Stimulated activated CD4-positive, alpha-beta T cell treated with anti-CD3 and anti-CD28 coated beads, Interleukin-4, amount 100 ng/mL, for 1 hour (primary cell): ENCODE data around the gene UNKL.
A peak's percentile ranks its signal among the peaks of the same experiment; 100 is the strongest.

Source experiments
- DNase-seq: peaks from one replicate; pipeline ENCODE4 v3.0.0-alpha.2; 2020

Gene UNKL

GRCh38 chr16:1398351-1398750, 16.2 kb downstream of the UNKL start:
- no peak for DNase-seq

GRCh38 chr16:1397779-1398178, 16.7 kb downstream of the UNKL start:
- DNase-seq = no peak

DNA sequence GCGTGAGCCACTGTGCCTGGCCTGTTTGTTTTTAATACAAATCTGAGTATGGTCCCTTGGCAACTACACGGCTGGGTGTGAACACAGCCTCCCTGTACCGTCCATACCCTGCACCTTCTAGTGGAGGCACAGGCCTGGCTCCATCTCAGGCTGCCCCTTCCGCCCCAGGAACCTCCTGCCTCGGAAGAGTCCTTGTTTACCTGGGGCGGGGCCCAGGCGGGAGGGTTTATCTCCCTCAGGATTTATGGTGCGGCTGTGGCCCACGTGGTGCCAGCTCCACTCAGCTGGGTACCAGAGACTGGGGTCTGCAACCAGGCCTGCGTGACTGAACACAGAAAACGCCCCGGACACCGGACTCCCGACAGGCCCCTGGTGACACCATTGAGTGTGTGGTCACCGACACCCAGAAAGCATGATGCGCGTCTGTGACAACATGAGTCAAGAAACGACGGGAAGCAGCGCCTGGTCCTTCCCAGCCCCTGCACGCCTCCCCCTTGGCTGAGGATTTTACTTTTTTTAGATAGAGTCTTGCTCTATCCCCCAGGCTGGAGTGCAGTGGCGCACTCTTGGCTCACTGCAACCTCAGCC, 19.0 kb downstream of the UNKL start:
- DNase-seq = no peak

DNA sequence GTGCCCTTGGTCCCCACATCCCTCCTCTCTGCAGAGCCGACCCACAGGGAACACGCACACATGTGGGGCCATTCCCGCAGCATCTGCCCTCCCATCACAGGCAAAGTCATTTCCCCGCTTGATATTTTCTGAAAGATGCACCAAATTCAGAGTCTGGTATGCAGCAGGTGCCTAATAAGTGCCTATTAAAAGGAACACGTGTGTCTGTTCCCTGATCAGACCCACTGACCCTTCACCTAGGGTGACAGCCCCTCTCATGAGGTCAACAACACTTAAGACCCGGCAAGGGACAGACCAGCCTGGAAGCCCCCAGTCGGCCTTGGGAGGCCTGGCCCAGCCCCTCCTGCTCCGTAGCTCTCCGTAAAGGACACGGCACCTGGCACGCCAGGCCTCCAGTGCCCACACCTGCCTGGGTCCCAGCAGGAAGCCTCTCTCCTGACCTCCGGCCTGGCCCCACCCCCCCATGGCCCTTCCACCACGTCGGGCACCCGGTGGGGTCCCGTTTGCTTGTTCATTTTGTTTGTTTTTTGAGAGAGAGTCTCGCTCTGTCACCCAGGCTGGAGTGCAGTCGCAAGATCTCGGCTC, 20.0 kb downstream of the UNKL start:
- DNase-seq = no peak

- no peak for DNase-seq
Observed at GRCh38 chr16:1393613-1394176, 20.8 kb downstream of the UNKL start.

- no peak for DNase-seq
Observed at GRCh38 chr16:1392826-1393225, 21.7 kb downstream of the UNKL start.

DNA sequence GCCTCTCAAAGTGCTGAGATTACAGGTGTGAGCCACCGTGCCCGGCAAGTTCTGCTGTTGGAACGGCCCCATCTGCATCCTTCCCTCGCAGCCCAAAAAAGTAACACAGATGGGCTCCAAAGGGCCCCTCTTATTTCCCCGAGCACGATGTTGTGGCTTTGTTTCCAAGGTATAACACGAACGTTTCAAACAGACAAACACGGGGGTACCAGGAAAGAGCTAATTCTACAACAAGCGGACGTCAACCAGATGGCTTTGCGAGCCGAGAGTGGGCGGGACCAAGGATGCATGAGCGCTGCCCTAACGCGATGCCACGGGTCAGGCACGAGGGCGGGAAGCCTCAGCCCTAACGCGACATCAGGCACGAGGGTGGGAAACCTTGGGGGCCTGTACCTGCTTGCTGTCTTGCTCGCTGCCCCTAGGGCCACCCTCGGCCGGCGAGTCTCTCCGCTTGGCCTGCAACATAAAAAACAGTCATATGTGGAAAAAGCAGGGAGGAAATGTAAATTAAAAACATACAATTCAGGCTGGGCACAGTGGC, 24.2 kb downstream of the UNKL start:
- DNase-seq = no peak

- DNase-seq = no peak
Observed at GRCh38 chr16:1389762-1390161, 24.7 kb downstream of the UNKL start.

DNA sequence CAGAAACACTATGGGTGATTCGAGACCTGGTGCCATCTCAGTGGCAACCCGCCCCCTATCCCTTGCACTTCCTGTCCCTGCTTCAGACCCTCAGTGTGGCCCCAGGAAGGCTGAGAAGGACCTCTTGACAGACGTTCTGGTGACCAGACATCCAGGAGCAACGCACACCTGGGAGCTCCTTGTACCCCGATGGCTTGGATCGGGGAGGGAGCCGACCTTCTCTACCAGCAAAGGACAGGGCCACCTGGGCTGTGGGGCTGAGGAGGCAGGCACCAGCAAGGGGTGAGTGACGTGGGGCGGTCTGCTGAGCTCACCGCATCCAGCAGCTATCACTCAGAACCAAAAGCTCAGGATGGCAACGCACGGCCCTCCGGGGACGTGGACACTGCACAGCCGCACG, 27.2 kb downstream of the UNKL start:
- DNase-seq = no peak

- no peak for DNase-seq
Observed at GRCh38 chr16:1385232-1385631, 29.3 kb downstream of the UNKL start.

DNA sequence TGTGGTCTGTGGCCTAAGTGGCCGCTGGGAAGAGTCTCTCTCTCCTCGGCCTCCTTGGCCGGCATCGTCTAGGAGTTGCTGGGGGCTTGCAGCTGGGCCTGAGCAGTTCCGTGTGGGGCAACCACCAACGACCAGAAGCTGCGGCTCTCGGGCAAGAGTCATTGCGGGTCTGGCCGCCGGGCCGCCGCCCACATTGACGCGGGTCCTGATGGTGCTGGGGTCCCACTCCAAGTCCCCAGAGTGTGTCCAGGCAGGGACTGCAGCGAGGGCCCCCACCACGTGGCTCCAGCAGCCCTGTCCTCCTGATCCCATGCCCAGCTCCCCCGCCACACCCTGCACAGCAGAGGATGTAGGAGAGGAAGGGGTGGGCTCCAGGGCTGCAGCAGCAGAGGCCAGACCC, 30.9 kb downstream of the UNKL start:
- no peak for DNase-seq

DNA sequence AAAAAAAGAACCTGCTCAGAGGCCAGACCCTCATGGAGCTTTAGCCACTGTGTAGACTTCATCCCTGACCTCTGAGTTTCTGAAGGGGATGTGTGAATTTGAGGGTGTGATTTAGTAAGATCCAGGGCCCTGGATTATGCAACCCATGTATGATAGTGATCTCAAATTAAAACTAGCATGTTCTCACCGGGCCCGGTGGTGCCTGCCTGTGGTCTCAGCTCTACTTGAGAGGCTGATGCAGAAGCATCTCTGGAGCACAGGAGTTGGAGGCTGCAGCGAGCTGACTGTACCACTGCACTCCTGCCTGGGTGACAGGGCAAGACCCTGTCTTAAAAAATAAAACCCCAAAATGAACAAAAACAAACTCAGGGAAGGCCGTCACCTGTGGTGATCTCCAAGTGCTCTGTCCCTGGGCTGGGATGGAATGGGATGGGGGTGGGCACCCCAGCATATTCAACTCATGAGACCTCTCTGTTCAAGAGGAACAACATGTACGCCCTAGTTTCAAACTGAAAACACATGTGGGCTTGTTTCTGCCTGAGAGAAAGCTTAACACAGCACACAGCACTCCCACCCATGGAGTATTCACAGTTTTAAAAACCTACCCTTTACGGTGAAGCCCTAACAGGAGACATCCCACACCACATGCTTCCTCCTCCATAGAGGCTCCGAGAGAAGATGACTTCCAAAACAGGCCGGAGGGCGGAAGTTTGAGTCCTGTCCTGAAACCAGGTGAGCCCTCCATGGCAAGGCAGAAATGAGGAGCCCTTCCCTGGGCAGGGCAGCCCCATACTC, 32.7 kb downstream of the UNKL start:
- DNase-seq = no peak

- no peak for DNase-seq
Observed at GRCh38 chr16:1380195-1380594, 34.3 kb downstream of the UNKL start.

DNA sequence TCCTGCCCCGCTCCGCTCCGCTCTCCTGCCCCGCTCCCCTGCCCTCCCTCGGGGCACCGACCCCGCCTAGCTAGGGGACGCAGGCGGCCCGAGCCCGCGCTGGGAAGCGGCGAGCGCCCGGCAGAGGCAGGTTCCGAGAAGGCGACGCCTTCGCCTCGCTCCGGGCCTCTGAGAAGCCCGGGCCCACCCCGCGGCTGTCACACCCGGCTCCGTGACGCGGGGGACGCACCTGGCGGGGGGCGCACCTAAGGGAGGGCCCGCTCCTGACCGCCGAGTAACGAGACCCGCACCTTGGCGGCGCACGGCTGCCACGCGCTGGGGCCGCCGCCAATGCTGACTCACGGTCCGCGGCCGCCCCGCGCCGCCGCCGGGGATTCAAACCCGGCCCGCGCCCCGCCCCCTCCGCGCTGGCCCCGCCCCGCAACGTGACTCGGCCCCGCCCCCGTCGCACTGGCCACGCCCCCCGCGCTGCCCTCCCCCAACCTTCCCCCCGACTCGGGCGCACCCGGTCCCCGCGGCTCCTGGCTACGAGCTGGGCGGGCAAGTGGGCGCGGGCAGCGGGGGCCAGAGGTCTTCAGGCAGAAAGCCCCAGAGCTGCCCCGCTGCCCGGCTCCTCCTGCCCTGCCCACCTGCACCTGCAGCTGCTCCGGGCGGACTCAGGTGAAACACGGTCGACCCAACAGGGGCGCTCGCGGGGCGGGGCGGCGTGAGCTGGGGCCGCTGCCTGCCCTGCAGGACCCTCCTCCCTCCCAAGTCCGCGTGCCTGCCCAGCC, 35.0 kb downstream of the UNKL start:
- DNase-seq = peak; percentile 81

DNA sequence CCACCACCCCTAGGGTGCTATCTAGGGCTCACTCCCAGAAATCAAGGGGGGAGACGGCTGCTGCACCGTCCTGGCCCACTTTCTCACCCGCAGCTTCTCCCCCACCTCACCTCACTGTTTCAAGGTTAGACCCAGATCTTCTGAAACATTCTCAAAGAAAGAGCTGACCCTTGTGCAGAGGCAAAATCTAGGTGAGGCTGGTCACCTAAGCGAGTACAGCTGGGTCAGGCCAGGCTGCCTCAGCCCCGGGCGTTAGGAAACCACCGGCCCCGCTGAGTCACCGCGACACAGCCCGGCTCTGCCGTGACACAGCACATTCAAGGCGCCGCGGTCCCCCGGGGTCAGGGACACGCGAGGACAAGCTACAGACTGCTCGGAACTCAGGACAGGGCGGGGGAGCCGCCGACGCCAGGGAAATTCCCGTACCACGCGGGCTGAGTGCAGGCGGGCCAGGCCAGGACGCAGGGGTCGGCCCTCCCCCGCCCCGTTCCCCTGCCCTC, 35.6 kb downstream of the UNKL start:
- peak; percentile 78 for DNase-seq

DNA sequence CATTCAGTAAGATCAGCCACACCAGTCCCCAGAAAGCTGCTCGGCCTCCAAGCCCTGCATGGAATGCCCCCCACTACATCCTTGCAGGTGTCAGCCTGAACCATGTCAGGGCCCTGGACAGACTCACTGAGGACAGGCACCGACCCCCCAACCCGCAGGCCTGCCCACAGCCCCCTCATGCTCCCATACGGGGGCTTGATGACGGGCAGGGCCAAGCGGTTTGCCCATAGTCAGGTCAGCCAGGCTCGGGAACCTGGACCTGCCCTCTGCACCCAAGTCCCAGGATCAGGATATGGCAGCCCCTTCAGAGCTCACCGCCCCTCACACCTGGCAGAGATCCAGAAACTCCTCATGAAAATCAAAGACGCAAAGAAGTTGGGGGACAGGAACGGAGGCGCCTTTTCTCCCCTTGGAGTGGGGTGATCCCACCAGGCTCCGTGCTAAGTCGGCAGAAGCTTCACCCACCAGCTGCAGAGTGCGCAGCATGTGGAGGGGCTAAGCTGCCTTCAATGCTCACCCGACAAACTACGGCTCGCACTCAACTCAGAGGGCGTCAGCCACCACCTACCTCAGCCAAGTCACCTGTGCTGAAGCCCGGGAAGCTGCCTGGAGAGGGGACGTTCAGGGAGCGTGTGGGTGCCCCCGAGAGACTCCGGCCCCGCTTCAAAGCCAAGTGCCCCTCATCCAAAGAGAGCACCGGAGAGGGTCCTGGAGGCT, 36.3 kb downstream of the UNKL start:
- no peak for DNase-seq

DNA sequence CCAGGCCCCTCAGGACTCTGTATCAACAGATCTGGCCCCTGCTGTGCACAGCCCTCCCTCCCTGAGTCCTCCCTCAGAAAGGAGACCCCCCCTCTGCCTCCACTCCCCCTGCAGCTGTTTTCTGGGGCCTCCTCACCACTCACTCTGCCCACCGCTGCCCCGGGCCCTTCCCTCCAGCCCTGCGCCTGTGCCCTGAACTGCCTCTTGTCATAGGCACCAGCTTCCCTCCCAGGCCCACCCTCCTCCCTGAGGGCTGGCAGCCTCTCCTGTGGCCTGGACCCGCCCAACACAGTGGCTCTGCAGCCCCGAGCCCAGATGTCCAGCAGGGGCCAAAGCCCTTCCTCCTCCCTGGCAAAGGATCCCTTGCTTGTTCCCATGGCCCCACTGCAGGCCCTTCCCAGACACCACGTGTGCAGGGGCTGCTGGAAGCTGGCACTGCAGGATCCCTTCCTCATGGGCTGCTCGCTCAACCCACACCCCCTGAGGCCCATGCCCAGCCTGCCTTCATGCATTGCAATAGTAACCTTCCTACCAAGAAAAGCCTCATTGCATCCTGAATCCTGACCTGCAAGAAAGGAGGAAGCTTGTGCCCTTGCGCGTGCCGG, 37.0 kb downstream of the UNKL start:
- DNase-seq = no peak

DNA sequence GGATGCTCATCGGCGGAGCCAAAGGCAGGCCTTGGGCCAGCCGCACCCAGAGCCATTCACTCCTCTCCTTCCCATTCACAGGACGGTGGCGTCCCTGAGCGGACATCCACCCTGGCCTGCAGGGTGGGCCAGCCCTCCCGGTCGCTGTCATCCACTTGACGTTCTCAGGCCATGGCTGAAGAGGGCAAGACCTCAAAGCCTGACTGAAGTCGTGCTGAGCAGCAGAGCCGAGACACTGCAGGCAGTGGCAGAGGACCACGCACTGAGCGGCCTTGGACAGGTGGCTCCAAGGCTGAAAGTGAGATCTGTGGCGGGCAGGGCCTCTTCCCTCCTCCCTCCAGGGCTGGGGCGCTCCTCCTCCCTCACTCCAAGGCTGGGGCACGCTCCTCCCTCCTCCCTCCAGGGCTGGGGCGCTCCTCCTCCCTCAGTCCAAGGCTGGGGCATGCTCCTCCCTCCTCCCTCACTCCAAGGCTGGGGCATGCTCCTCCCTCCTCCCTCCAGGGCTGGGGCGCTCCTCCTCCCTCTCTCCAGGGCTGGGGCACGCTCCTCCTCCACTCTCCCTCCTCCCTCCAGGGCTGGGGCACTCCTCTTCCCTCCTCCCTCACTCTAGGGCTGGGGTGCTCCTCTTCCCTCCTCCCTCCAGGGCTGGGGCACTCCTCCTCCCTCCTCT, 38.6 kb downstream of the UNKL start:
- DNase-seq = no peak

GRCh38 chr16:1375298-1375640, 39.2 kb downstream of the UNKL start:
- no peak for DNase-seq

DNA sequence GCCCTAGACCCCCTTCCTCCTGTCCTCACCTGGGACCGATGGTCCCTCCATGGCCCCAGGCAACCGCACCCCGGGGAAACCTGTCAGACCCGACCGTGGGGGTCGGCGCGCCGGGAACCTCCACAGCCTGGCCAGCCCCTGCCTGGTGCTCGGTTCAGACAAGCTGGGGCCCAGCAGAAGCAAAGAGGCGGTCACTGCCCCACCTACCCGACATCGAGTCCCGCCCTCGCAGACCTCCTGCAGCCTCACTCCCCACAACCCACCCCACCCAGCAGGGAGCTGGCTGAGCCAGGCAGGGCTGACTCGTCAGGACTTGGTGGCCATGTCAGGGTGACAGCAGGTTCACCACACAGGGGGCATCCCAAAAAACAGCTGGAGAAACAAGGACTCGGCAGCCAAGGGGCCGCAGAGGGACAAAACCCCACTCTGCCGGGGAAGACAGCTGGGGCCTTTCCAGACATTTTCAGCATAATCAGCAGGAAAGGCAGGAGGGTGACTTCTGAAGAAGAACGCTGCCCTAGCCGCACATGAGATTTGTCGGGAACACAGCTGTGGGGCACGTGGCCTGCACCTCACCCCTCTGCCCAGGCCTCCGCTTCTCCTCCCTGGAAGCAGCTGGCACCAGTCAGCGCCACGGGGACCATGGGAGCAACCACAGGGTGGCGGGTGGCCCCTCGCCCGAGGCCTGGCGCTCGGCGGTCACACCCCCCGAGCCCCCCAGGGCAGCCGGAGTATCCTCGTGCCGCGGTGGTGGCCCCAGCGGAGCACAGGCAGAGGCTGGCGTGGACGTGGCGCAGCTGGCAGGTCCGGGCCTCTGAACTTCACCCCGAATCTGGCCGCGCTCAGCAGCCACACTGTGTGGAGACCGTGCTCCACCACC, 39.8 kb downstream of the UNKL start:
- DNase-seq = no peak
